Neural progenitor cell (in vitro differentiated cells): ENCODE measurements around the gene WAC. TPM values are rescaled to one million over a fixed set of nuclear protein-coding genes. Genes with fewer than 3 reads are reported as not detected.
"Not testable (repeated sequence)": the region's sequence is repeated elsewhere in the genome, so short reads cannot be mapped to it uniquely, and the experiment has no call there.

Experiments used
- DNase-seq: peaks from one replicate; pipeline ENCODE4 v3.0.0-alpha.2; 2016; ENCODE audit warnings: low spot score
- H2AFZ ChIP-seq: fragments of 200-600 bp; sonication (generic); replicated peaks from 2 replicates; pipeline ENCODE4 v1.6.1; 2016; ENCODE audit warnings: antibody characterized with exemption
- H3F3A ChIP-seq: fragments of 200-600 bp; sonication (generic); 2 replicates; pipeline ENCODE4 v1.6.1; 2016; ENCODE audit warnings: antibody characterized with exemption, low read depth
- H3K27ac ChIP-seq: fragments of 200-600 bp; sonication (generic); 2 replicates; pipeline ENCODE4 v1.5.1; 2016; ENCODE audit warnings: mild to moderate bottlenecking
- H3K27me3 ChIP-seq: fragments of 200-600 bp; sonication (generic); 2 replicates; pipeline ENCODE4 v1.6.1; 2016; ENCODE audit warnings: mild to moderate bottlenecking, moderate library complexity
- H3K36me3 ChIP-seq: fragments of 200-600 bp; sonication (generic); 2 replicates; pipeline ENCODE4 v1.5.1; 2016
- H3K4me1 ChIP-seq: fragments of 200-600 bp; sonication (generic); 2 replicates; pipeline ENCODE4 v1.6.1; 2016; ENCODE audit warnings: mixed run types
- H3K4me2 ChIP-seq: fragments of 200-600 bp; sonication (generic); 2 replicates; pipeline ENCODE4 v1.6.1; 2016
- H3K4me3 ChIP-seq: fragments of 200-600 bp; sonication (generic); 2 replicates; pipeline ENCODE4 v1.5.1; 2016
- H3K79me2 ChIP-seq: fragments of 200-600 bp; sonication (generic); 2 replicates; pipeline ENCODE4 v1.6.1; 2016; ENCODE audit warnings: low read depth
- H3K9ac ChIP-seq: fragments of 200-600 bp; sonication (generic); 2 replicates; pipeline ENCODE4 v1.6.1; 2016
- H3K9me3 ChIP-seq: fragments of 200-600 bp; sonication (generic); 2 replicates; pipeline ENCODE4 v1.5.1; 2016; ENCODE audit warnings: low read depth
- H4K20me1 ChIP-seq: fragments of 200-600 bp; sonication (generic); 2 replicates; pipeline ENCODE4 v1.6.1; 2016; ENCODE audit warnings: low read depth
- H3K27ac Mint-ChIP-seq: 3 replicates; pipeline ENCODE4 v1.8.0; 2021; ENCODE audit warnings: mixed read lengths
- H3K27me3 Mint-ChIP-seq: 2 replicates; pipeline ENCODE4 v1.8.0; 2022; ENCODE audit warnings: low read depth, mild to moderate bottlenecking, inconsistent platforms, moderate library complexity, mixed read lengths; ENCODE audit not compliant: insufficient read depth
- H3K36me3 Mint-ChIP-seq: 3 replicates; pipeline ENCODE4 v1.8.0; 2021; ENCODE audit warnings: mixed read lengths
- H3K4me1 Mint-ChIP-seq: 3 replicates; pipeline ENCODE4 v1.8.0; 2021; ENCODE audit warnings: mixed read lengths
- H3K4me3 Mint-ChIP-seq: 3 replicates; pipeline ENCODE4 v1.8.0; 2021; ENCODE audit warnings: mild to moderate bottlenecking, moderate library complexity, mixed read lengths
- H3K9me3 Mint-ChIP-seq: 3 replicates; pipeline ENCODE4 v1.8.0; 2020; ENCODE audit warnings: mixed read lengths
- EZH2 ChIP-seq: fragments of 200-600 bp; sonication (generic); IDR thresholded peaks from 2 replicates; pipeline ENCODE4 v1.6.1; 2017; ENCODE audit warnings: antibody characterized with exemption, mild to moderate bottlenecking, moderate library complexity
- EZH2phosphoT487 ChIP-seq: fragments of 200-600 bp; sonication (generic); IDR thresholded peaks from 2 replicates; pipeline ENCODE4 v1.6.1; 2017; ENCODE audit warnings: antibody characterized with exemption
- total RNA-seq: library from RNA; depleted of rRNA; stranded (reverse); fragments of >200 nt; gene quantifications from 2 replicates; pipeline ENCODE4 v1.2.3, GENCODE V29; 2015; ENCODE audit warnings: low replicate concordance
- TF ChIP-seq, protein P1 (sequence below): fragments of 200-600 bp; sonication (generic); IDR thresholded peaks from 2 replicates; pipeline ENCODE4 v1.5.1; 2017; ENCODE audit warnings: antibody characterized with exemption, mild to moderate bottlenecking

The WAC gene
- total RNA-seq: 138 and 174 TPM in 2 replicates

GRCh38 chr10:28532337-28533185, at the start of gene WAC:
Gene WAC (plus strand): TSS chr10:28533118. CDS start chr10:28533580, 462 bp downstream.
- Mint-ChIP-seq H3K4me3 (peak within 1 kb of the TSS; percentile 97), H3K9me3 (peaks cover 3% of the 10 kb centered on the region), H3K27ac (peak within 1 kb of the TSS; percentile 99), H3K4me1 (peaks cover 32% of the 10 kb centered on the region), H3K36me3 (peaks cover 34% of the 10 kb centered on the region), H3K27me3 (peaks cover 4% of the 10 kb centered on the region)
- peak within 1 kb of the TSS; percentile 99 for H2AFZ ChIP-seq
- peak within 1 kb of the TSS; percentile 93 for H3K4me3 ChIP-seq
- peaks cover 36% of the 10 kb centered on the region for H3K4me1 ChIP-seq
- H4K20me1 ChIP-seq: peaks cover 53% of the 10 kb centered on the region
- peaks cover 93% of the 10 kb centered on the region for H3K79me2 ChIP-seq
- peaks cover 30% of the 10 kb centered on the region for H3F3A ChIP-seq
- peak within 1 kb of the TSS; percentile 100 for H3K9ac ChIP-seq
- peak; percentile 97 for DNase-seq
- H3K4me2 ChIP-seq: peak within 1 kb of the TSS; percentile 93
- TF ChIP-seq EZH2phosphoT487: no peak
- TF ChIP-seq, protein P1, sequence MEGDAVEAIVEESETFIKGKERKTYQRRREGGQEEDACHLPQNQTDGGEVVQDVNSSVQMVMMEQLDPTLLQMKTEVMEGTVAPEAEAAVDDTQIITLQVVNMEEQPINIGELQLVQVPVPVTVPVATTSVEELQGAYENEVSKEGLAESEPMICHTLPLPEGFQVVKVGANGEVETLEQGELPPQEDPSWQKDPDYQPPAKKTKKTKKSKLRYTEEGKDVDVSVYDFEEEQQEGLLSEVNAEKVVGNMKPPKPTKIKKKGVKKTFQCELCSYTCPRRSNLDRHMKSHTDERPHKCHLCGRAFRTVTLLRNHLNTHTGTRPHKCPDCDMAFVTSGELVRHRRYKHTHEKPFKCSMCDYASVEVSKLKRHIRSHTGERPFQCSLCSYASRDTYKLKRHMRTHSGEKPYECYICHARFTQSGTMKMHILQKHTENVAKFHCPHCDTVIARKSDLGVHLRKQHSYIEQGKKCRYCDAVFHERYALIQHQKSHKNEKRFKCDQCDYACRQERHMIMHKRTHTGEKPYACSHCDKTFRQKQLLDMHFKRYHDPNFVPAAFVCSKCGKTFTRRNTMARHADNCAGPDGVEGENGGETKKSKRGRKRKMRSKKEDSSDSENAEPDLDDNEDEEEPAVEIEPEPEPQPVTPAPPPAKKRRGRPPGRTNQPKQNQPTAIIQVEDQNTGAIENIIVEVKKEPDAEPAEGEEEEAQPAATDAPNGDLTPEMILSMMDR: peak; percentile 34
- no peak for TF ChIP-seq EZH2
- H3K27me3 ChIP-seq: no peaks in the 10 kb centered on the region
- H3K27ac ChIP-seq: peak within 1 kb of the TSS; percentile 100
- H3K9me3 ChIP-seq: no peaks in the 10 kb centered on the region
- peaks cover 34% of the 10 kb centered on the region for H3K36me3 ChIP-seq

DNA sequence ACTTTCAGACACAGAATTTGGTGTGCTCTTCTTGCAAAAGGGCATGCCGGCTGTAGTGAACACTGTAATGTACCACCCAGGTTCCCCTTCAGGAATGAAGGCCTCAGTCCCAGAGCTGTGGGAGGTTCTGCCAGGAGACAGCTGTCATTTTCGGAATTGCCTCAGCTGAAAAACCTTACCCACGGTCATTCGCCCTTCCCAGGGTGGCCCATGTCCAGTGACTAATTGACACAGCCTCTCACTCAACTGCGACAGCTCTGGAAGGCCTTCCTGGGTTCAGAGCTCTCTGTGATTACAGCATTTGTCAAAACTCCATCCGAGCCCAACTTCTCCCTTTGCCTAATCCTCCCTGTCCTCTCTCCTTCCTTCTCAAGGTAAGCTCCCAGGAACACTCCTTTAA, 43.7 kb upstream of the WAC start:
- Mint-ChIP-seq H3K27ac (no peak overlapping the region), H3K4me3 (no peak overlapping the region), H3K9me3 (peaks cover under 1% of the 10 kb centered on the region), H3K4me1 (no peaks in the 10 kb centered on the region), H3K36me3 (peaks cover 2% of the 10 kb centered on the region), H3K27me3 (no peaks in the 10 kb centered on the region)
- Histone ChIP-seq H3K4me2 (no peak overlapping the region), H3K4me1 (no peaks in the 10 kb centered on the region), H3K27ac (no peak overlapping the region), H3K9ac (no peak overlapping the region), H3K79me2 (no peaks in the 10 kb centered on the region), H2AFZ (no peak overlapping the region), H3K36me3 (no peaks in the 10 kb centered on the region), H3F3A (no peaks in the 10 kb centered on the region), H3K9me3 (no peaks in the 10 kb centered on the region), H4K20me1 (no peaks in the 10 kb centered on the region), H3K27me3 (no peaks in the 10 kb centered on the region), H3K4me3 (no peak overlapping the region)
- no peak for DNase-seq
- TF ChIP-seq EZH2: no peak
- TF ChIP-seq EZH2phosphoT487: no peak
- TF ChIP-seq, protein P1: no peak

GRCh38 chr10:28490256-28490865, 42.6 kb upstream of the WAC start:
- not testable (repeated sequence) for H3K9me3 ChIP-seq, H3K36me3 Mint-ChIP-seq, H3K4me1 ChIP-seq, H3K4me3 ChIP-seq, H3K4me3 Mint-ChIP-seq, DNase-seq, H3K9ac ChIP-seq, H4K20me1 ChIP-seq, H2AFZ ChIP-seq, H3K27ac ChIP-seq, H3K27ac Mint-ChIP-seq, H3K79me2 ChIP-seq, H3K36me3 ChIP-seq, H3K27me3 Mint-ChIP-seq, H3F3A ChIP-seq, H3K4me2 ChIP-seq, H3K4me1 Mint-ChIP-seq, H3K27me3 ChIP-seq, H3K9me3 Mint-ChIP-seq
